ENCODE measurements around the gene FAM83D.

GRCh38 chr20:38907918-38908677, 18.1 kb upstream of the FAM83D start:
- TF ChIP-seq, protein P1, sequence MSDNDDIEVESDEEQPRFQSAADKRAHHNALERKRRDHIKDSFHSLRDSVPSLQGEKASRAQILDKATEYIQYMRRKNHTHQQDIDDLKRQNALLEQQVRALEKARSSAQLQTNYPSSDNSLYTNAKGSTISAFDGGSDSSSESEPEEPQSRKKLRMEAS (IDR thresholded peaks at IDR 0.05): no peak
- TF ChIP-seq CTCF (IDR thresholded peaks at IDR 0.05): no peak
- no peak for TF ChIP-seq USF2 (IDR thresholded peaks at IDR 0.05)
- no peak for TF ChIP-seq CEBPB (IDR thresholded peaks at IDR 0.05)
